Measurements from ENCODE around the gene TMCC1.
"Not testable (repeated sequence)": the region's sequence is repeated elsewhere in the genome, so short reads cannot be mapped to it uniquely, and the experiment has no call there.

TMCC1 gene

DNA sequence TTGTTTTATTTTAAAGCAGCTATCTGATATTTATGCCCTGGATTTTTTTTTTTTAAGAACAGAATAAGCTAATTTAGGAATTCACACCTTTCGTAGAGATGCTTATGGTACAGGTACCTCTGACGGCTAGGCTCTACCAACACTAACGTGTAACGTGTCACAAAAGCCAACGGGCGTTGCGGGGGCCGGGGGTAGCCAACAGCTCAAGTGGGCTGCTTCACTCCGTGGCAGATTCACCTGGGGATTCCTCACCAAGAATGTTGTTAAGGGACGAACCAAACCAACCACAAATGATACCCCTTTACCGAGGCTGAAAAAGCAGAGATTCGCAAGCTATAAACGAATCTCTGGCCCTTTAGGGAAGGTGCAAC lies 1.0 kb downstream of the TMCC1 start:
- peak; percentile 12 for DNase-seq

DNA sequence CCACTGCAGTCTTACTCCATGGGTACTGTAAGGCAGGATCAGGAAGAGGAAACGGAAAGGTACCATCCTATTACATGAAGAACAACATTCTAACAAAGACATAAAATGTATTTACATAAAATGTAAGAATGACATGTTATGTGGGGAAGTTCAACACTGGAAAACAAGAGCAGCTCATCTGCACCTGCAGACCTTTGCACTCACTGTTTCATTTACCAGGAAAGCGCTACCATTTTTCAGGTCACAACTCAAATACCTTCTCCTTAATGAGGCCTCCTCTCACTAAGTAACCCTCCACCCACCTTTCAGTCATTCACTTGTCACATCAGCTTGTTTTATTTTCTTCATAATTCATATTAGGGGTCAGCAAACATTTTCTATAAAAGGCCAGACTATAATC lies 2.6 kb downstream of the TMCC1 start:
- DNase-seq, result no peak

DNA sequence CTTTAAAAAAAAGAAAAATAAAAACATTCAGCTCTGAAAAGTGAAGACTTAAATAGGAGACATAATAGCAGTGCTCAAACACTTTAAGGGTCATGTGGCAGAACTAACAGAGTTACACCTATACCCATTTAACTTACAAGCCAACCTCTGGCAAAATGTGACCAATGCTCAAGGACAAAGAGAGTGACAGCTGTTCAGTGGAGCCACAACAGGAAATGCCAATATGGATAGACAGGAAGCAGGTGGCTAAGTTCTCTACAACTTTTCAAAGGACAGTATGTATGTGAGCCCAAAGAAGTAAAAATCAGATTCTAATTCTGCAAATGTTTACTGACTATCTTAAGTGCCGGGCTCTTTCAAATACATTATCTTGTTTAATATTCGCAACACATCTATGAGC lies 3.4 kb downstream of the TMCC1 start:
- DNase-seq, result peak; percentile 25

DNA sequence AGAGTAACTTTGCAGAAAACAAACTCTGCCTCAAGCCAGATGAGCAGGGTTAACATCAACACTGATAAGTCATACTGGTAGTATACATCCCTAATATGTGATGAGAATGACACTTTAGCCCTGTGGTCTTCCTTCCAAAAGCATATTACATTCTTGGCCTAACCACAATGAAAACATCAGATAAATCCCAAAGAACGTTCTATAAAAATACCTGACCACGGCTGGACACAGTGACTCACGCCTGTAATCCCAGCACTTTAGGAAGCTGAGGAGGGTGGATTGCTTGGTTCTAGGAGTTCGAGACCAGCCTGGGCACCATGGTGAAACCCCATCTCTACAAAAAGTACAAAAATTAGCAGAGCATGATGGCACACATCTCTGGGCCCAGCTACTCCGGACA lies 4.7 kb downstream of the TMCC1 start:
- DNase-seq, result no peak

DNA sequence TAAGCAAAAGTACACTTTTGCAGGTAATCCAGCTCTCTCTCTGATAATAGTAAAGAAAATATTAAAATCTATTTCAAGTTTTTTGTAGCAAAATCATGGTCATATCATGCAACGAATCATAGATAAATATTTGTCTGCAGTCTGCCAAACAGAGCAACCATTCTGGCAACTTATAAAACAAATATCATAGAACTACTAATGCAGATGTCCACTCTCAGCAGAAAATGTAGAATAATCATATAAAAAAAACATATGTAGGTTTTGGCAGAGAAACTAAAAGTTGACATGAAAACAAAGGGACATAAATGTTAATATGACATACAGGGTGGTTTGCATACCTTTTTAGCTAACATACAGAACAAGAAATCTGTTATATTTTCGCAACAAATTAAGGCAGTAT lies 12.2 kb downstream of the TMCC1 start:
- no peak for DNase-seq

DNA sequence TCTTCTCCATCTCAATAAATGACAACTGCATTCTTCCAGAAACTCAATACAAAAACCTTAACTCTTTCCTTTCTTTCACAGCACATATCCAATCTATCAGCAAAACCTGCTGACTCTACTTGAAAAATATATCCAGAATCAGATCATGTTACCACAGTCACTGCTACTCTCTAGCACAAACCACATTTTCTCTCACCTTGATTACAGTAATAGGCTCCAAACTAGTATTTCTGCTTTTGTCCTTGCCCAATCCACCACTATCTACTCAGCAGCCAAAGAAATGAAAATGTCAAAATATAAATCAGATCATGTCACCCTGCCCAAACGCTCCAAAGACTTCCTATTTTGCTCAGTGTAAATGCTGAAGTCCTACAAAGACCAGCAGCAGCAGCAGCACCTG lies 15.2 kb downstream of the TMCC1 start:
- DNase-seq, result no peak

DNA sequence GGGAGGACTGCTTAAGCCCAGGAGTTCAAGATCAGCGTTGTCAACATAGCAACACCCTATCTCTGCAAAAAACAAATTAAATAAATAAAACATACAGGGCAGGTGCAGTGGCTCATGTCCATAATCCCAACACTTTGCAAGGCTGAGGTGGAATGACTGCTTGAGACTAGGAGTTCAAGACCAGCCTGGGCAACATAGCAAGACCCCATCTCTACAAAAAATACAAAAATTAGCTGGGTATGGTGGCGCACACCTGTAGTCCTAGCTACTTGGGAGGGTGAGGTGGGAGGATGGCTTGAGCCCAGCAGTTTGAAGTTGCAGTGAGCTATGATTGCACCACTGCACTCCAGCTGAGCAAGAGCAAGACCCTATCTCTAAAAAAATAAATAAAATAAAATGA lies 19.0 kb downstream of the TMCC1 start:
- not testable (repeated sequence) for DNase-seq

DNA sequence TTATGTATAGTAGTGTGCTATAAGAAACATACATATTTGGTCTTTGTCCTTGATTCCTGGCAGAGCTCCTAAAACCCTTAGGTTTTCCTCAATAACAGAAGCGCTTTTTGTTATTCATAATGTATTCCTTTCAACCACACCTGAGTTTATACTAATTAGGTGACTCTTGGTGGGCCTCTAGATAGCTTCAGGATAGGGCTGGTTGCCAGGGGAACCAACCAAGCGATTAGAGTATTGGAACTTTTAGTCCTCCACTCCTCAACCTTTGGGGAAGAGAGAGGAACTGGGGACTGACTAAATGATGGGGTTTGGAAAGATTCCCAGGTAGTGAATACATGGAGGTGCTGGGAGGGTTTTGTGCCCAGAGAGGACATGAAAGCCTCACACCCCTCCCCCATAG lies 24.6 kb downstream of the TMCC1 start:
- DNase-seq, result no peak

DNA sequence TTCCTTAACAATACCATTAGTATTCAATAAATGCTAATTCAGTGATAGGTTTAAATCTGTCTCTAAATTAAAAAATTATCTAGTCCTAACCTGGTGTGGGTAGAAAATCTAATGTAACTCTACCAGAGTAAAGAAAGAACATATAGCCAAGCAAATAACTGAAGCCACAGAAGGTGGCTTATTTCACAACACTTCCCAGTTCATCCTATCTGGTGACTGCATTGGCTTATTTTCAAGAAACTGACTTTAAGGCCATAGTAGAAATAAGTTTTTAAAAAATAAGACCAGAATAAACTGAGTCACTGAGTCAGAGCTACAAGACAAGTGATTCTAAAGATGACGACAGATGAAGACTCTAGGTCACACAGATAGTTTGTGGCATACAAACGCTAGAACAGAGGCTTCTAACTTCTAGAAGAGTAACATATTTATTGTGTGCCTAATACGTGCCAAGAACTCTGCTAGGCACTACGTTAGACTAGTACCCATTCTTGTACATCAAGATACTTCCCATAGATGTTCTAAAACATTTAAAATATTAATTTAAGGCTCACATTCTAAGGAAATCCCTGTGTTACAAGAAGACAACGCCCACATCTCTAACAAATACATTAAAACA lies 25.9 kb downstream of the TMCC1 start:
- no peak for DNase-seq

DNA sequence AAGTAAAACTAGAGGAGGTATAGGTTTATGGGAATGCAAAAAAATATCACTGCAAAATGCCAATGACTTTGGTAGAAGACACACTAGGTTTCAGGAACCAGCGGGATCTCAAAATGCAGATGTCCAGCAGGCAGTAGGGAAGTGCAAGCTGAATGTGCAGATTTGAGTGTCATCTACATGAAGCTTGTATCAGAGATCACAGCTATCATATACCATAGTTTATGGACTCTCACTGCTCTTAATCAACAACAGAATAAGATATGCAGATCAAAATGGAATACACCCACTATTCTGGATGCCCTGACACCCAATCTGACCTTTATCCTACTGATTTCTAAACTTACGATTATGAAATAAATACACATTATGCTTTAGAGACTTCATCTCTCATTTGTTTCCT lies 27.7 kb downstream of the TMCC1 start:
- no peak for DNase-seq

DNA sequence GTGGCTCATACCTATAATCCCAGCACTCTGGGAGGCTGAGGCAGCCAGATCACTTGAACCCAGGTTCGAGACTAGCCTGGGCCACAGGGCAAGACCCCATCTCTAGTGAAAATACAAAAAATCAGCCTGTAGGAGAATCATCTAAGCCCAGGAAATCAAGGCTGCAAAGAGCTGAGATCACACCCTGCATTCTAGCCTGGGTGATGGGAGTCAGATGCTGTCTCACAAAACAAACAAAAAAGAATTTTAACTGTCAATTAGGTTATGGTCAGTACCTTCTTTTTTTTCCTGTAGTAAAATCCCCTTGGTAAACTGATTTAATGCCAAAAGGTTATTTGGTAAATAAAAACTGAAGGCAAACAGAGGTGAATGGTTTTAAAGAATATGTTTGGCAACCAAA lies 29.0 kb downstream of the TMCC1 start:
- DNase-seq, result no peak

DNA sequence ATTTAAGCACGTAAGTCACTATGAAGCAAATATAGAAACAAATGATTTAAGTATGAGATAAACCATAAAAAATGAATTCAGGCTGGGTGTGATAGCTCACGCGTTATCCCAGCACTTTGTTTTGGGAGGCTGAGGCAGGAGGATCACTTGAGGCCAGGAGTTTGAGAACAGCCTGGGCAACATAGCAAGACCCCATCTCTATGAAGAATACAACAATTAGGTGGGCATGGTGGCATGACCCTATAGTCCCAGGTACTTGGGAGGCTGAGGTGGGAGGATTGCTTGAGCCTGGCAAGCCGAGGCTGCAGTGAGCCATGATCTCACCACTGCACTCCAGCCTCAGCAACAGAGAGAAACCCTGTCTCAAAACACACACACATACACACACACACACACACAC lies 34.2 kb downstream of the TMCC1 start:
- no peak for DNase-seq

DNA sequence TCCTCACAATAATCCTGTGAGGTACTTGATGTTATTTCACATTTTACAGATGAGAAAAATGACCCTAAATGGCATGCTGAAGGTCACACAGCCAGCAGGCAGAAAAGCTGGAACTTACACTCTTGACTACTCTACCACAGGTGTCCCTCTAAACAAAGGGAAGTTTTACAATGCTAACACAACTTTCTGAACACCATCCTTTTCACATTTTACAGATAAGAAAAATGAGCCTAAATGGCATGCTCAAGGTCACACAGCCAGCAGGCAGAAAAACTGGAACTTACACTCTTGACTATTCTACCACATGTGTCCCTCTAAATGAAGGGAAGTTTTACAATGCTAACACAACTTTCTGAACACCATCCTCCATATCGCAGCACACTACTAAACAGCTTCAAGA lies 35.6 kb downstream of the TMCC1 start:
- no peak for DNase-seq

DNA sequence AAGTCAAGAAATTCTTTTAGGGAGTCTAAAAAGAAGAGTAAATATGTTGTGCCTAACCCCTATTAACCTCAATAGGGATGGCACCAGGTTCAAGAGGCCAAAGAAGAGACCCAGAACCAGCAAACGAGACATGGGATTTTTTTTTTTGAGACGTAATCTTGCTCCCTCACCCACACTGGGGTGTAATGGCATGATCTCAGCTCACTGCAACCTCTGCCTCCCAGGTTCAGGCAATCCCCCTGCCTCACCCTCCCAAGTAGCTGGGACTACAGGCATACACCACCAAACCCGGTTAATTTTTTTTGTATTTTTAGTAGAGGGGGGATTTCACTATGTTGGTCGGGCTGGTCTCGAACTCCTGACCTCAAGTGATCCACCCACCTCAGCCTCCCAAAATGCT lies 36.7 kb downstream of the TMCC1 start:
- DNase-seq, result not testable (repeated sequence)

DNA sequence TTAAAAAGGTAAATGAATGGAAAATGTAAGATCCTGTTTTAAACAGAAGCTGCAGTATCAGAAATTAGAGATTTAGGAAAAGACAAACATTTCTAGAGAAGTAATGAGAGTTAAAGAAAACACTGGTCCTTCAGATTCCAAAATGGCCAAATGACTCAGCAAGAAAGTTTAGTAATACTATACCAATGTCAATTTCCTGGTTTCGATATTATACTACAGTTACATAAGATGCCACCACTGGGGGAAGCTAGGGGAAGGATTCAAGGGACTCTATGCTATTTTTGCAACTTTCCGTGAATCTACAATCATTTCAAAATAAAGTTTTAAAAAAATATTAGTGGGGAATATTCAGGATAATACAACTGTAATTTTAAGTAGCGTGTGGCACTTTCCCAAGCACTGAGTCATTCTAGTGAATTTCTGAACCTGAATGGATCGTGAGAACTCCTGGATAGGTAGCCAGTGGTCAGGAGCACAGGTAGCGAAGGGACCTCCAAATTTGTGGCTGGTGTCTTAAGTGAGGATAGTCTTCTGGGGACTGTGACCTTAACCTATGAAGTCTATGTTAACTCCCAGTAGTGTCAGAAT lies 37.6 kb downstream of the TMCC1 start:
- peak; percentile 61 for DNase-seq

DNA sequence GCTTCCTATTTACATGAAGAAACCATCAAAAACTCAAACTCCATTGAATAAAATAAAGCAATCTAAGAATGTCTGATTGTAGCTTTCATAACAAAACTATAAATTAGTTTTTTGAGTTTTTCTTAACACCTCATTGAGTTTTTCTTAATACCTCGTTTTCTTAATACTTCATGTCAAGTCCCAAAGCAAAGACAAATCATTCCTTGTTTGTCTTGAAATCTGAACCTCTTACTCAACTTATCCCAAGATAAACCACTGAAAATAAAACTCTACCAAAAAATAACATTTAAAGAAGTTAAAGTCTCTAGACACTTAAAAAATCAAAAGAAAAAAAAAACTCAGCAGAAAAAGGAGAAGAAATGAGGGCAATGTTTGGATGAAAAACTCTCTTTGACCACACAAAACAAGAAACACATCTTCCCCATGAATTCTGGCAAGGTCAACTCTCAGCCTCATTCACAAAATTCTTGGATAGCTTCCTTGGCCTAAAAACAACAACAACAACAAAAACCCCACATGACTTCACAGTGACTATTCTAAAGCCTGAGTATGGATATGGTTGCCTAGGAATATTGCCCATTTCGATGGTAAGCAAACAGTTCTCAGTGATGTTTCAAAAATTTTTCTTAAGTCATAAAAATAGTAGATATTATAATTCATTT lies 38.2 kb downstream of the TMCC1 start:
- no peak for DNase-seq

DNA sequence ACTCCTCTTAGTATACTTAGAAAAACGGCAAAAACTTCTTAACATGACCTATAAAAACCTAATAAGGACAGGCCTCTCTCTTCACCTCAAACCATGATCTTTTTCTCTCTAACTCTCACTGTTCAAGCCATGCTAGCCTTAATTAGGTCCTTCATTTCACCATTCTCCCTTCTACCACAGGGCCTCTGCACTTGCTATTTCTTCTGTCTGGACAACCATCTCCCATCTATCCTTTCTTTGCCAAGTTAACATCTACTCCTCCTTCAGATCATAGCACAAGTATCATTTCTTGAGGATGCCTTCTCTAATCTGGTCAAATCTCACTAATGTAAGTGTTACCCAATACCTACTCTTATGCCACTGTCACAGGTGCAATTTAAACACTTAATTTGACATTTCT lies 39.1 kb downstream of the TMCC1 start:
- DNase-seq, result no peak

DNA sequence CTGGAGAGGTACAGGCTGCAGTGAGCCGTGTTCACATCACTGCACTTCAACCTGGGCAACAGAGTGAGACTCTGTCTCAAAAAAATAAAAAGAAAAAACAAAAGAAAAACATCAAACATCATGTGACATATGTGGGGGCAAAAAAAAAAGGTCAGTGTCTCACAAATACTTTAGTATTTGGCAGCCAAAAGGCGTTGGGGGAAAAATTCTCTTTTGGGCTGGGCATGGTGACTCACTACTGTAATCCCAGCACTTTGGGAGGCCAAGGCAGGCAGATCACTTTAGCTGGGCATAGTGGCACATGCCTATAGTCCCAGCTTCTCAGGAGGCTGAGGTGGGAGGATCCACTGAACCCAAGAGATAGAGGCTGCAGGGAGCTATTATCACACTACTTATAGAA lies 47.6 kb downstream of the TMCC1 start:
- DNase-seq, result no peak

DNA sequence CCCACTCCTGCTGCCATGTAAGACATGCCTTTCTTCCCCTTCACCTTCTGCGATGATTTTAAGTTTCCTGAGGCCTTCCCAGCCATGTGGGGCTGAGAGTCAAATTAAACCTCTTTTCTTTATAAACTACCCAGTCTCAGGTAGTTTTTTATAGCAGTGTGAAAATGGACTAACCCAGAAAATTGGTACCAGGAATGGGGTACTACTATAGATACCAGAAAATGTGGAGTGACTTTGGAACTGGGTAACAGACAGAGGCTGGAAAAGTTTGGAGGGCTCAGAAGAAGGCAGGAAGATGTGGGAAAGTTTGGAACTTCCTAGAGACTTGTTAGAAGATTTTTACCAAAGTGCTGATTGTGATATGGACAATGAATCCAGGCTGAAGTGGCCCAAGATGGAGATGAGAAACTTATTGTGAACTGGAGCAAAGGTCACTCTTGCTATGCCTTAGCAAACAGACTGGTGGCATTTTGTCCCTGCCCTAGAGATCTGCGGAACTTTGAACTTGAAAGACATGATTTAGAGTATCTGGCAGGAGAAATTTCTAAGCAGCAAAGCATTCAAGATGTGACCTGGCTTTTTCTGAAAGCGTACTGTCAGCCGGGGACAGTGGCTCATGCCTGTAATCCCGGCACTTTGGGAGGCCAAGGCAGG lies 52.7 kb downstream of the TMCC1 start:
- no peak for DNase-seq

DNA sequence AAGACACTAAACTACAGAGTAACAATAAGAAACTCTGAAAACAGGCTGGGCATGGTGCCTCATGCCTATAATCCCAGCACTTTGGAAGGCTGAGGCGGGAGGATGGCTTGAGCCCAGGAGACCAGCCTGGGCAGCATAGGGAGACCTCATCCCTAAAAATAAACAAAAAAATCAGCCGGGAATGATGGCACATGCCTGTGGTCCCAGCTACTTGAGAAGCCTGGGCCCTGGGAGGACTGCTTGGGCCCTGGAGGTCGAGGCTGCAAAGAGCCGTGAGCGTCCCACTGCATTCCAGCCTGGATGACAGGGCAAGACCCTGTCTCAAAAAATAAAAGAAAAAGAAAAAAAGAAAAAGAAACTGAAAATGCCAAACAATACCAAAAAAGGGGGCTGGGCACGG lies 55.4 kb downstream of the TMCC1 start:
- no peak for DNase-seq

DNA sequence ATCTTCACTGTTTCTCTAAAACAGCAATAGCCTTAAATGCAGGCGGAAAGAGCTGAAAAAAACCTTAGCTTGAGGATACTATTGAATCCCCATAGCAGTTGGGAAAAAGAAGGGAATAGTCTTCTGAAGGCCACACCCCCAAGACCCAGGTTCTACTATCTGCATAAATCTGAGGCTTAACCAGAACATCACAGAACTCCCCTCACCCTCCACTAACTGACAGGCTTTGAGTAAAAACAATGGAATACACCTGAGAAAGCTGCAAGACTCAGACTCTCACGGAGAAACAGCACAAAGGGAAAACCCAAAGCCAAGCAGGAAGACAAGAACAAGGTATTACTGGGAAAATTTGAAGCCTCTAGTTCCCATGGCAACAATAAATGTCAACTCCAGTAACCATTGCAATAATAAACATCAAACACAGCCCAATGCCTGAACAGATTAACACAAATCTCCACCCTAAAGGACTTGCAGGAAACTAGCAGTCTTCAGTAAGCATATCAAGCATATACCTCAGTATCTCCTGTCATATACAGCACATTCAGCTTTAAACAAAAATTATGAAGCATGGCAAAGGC lies 56.4 kb downstream of the TMCC1 start:
- no peak for DNase-seq

DNA sequence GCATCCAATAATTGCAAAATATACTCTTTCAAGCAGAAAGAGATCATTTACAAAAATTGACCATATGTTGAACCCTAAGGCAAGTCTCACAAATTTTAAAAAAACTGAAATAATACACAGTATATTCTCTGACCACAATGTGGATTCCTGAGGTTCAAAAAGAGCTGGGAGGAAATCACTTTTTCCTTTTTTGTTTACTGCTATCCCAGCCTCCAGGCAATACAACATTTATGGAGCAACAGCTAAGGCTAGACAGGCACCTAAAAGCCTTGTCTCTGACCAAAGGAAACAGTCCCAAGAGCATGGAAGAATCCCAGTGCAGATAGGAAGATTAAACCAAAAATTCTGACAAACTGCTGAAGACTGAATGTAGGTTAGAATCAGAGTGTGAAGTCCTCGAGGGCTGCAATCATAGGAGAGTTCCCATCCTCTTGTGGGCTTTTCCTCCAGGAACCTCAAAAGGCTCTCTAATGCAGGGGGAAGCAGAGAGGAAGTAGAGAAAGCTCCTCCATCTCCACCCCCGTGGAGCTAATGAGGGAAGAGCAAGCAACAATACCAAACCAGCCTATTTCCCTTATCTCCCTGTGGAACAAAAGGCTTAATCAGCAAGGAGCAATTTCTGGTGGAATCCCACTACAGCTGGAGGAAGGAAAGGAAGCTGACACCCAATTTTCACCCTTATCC lies 57.0 kb downstream of the TMCC1 start:
- no peak for DNase-seq

DNA sequence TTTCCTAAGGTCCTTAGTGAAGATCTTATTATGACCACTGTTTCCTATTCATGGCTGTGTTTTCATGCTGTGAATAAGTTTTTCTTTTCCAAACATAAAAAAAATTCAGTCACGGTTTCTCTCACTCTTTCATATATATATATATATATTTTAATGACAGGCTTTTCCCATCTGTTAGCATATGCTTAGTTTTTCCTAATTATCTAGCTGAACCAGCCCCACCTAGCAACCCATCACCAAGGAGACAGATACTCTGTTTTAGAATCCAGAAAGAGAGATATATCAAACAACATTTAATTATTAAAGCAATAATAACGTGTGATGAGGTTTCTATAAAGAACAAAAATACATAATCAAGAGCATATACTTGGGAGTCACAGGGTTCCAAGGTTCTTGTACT lies 58.3 kb downstream of the TMCC1 start:
- DNase-seq, result no peak
